BLaER1 treated with 17β-estradiol and CSF1 and Interleukin-3, amounts not matched to agents 10 nM and 100 nM (cell line): ENCODE data around the gene CKMT2.

ENCODE experiments used
- H3K27ac ChIP-seq, 11 experiments: shearing (Covaris generic); formaldehyde crosslinking; 2 replicates each; pipeline ENCODE4 v1.8.1; 2022
- H3K27me3 ChIP-seq, 11 experiments: shearing (Covaris generic); formaldehyde crosslinking; 2 replicates each; pipeline ENCODE4 v1.8.1; 2022
- H3K36me3 ChIP-seq, 11 experiments: shearing (Covaris generic); formaldehyde crosslinking; 2 replicates each; pipeline ENCODE4 v1.8.1; 2022
- H3K4me1 ChIP-seq, 10 experiments: shearing (Covaris generic); formaldehyde crosslinking; 2 replicates each; pipeline ENCODE4 v1.8.1; 2022
- H3K4me2 ChIP-seq, 11 experiments: shearing (Covaris generic); formaldehyde crosslinking; 2 replicates each; pipeline ENCODE4 v1.8.1; 2022
- H3K4me3 ChIP-seq, 10 experiments: shearing (Covaris generic); formaldehyde crosslinking; 2 replicates each; pipeline ENCODE4 v1.8.1; 2022
- H3K9ac ChIP-seq, 11 experiments: shearing (Covaris generic); formaldehyde crosslinking; 2 replicates each; pipeline ENCODE4 v1.8.1; 2022
- H3K9me3 ChIP-seq, 11 experiments: shearing (Covaris generic); formaldehyde crosslinking; replicated peaks in 1 of 11; 2 replicates each; pipeline ENCODE4 v1.8.1; 2022
- H4K20me1 ChIP-seq, 11 experiments: shearing (Covaris generic); formaldehyde crosslinking; 2 replicates each; pipeline ENCODE4 v1.8.1; 2022
- Cebpa-rat ChIP-seq, 11 experiments: shearing (Covaris generic); IDR thresholded peaks; 2 replicates each; pipeline ENCODE4 v1.8.1; 2022

CKMT2 gene

DNA sequence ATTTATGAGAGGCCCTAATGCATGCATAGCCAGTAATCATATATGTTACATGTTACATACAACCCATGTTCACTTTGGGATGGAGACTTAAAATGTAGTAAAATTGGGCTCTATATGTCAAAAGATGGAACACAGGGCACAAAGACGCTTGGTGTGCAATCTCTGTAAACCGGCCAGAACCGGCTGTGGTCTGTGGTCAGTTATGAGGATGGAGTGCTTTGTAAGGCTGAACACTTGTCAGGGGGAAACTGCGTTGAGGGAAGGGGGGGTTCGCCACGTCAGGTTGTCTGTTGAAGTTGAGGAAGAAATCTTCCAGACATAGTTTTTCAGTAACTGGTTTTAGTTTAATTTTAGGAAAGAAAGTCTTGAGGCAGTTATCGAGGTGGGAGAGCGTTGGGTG is 2.7 kb upstream of the CKMT2 start:
- Histone ChIP-seq H4K20me1 (no peaks in the 10 kb centered on the region), H3K27me3 (no peaks in the 10 kb centered on the region), H3K36me3 (0 out of 22 replicates have a peak, but pooled peaks cover 0 to 6% (median 0%) of the 10 kb centered on the region in 11 experiments), H3K4me3 (no peak overlapping the region), H3K9me3 (0 out of 22 replicates have a peak, but pooled peaks cover 0 to 5% (median 0%) of the 10 kb centered on the region in 11 experiments), H3K4me2 (no peak overlapping the region), H3K27ac (no peak overlapping the region), H3K9ac (no peak overlapping the region), H3K4me1 (peaks cover 12 to 15% (median 14%) of the 10 kb centered on the region in 10 experiments; a peak in 19 of 20 replicates)
- TF ChIP-seq Cebpa-rat (IDR thresholded peaks at IDR 0.05): no peak

- no peaks in the 10 kb centered on the region for H4K20me1 ChIP-seq
- H3K27ac ChIP-seq: no peak overlapping the region
- no peak overlapping the region for H3K4me2 ChIP-seq
- 0 out of 22 replicates have a peak, but pooled peaks cover 0 to 5% (median 0%) of the 10 kb centered on the region in 11 experiments for H3K9me3 ChIP-seq
- peaks cover 12 to 23% (median 19%) of the 10 kb centered on the region in 10 experiments; a peak in 19 of 20 replicates for H3K4me1 ChIP-seq
- H3K36me3 ChIP-seq: 0 out of 22 replicates have a peak, but pooled peaks cover 0 to 6% (median 0%) of the 10 kb centered on the region in 11 experiments
- no peaks in the 10 kb centered on the region for H3K27me3 ChIP-seq
- H3K4me3 ChIP-seq: no peak overlapping the region
- TF ChIP-seq Cebpa-rat (IDR thresholded peaks at IDR 0.05): no peak
- H3K9ac ChIP-seq: no peak overlapping the region
These were observed 550 bp upstream of the CKMT2 start for GRCh38 chr5:81232464-81233079.

DNA sequence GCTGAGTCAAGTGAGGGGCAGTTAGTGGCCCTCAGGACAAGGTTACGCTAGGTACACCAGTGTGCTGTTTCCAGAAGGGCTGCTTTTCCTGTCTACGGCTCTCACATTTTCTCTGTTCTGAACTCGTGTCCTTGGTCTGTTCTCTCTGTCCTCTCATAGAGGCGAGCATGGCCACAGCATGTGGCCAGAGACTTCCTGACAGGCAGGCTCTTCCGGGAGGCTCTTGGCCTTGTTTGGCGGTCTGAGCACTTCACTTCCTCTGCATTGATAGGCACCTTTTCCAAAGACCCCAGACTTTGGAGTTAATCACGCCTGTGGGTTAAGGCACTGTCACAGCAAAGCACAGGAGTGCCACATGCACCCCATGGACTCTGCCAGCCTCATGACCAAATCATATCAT is 1.2 kb downstream of the CKMT2 start:
- Histone ChIP-seq H3K9ac (0 out of 22 replicates have a peak overlapping the region, but pooled peaks of 1 of the 11 experiments have one; percentile 39), H3K4me2 (peak overlapping the region in 10 of 11 experiments; percentile 28 to 84 (median 68); a peak in 19 of 22 replicates), H3K27me3 (no peaks in the 10 kb centered on the region), H4K20me1 (no peaks in the 10 kb centered on the region), H3K9me3 (0 out of 22 replicates have a peak, but pooled peaks cover 0 to 5% (median 0%) of the 10 kb centered on the region in 11 experiments), H3K36me3 (0 out of 22 replicates have a peak, but pooled peaks cover 0 to 6% (median 0%) of the 10 kb centered on the region in 11 experiments), H3K4me1 (peaks cover 12 to 23% (median 19%) of the 10 kb centered on the region in 10 experiments; a peak in 19 of 20 replicates), H3K27ac (peak overlapping the region in 9 of 11 experiments; percentile 2 to 70 (median 54); a peak in 14 of 22 replicates), H3K4me3 (no peak overlapping the region)
- TF ChIP-seq Cebpa-rat (IDR thresholded peaks at IDR 0.05): no peak

DNA sequence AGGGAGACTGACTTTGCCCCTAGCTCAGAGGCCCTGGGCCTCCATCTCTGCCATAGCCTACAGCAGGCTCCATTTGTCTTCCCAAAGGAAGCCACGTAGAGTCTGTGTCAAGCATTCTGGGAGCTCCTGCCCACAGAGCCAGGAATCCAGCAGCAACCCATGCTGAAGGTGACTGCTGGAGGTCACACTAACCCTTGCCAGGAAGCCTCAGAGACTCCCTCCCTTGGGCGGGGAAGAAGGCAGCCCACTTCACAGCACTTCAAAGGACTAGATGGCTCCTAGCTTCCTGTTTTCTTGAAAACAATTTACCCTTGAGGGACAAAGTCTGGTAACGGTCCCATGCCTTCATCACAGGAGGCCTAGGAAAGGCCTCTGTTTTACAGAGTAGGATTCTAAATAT is 1.7 kb downstream of the CKMT2 start:
- Histone ChIP-seq H3K27ac (peak overlapping the region in 9 of 11 experiments; percentile 2 to 70 (median 54); a peak in 15 of 22 replicates), H3K36me3 (0 out of 22 replicates have a peak, but pooled peaks cover 0 to 6% (median 0%) of the 10 kb centered on the region in 11 experiments), H3K4me1 (peaks cover 12 to 23% (median 19%) of the 10 kb centered on the region in 10 experiments; a peak in 19 of 20 replicates), H3K9me3 (0 out of 22 replicates have a peak, but pooled peaks cover 0 to 5% (median 0%) of the 10 kb centered on the region in 11 experiments), H3K4me3 (no peak overlapping the region), H3K9ac (peak overlapping the region in 3 of 11 experiments; percentile 3 to 39 (median 34); a peak in 4 of 22 replicates), H4K20me1 (no peaks in the 10 kb centered on the region), H3K27me3 (no peaks in the 10 kb centered on the region), H3K4me2 (peak overlapping the region; percentile 10 to 84 (median 67); a peak in 20 of 22 replicates)
- TF ChIP-seq Cebpa-rat (IDR thresholded peaks at IDR 0.05): no peak

DNA sequence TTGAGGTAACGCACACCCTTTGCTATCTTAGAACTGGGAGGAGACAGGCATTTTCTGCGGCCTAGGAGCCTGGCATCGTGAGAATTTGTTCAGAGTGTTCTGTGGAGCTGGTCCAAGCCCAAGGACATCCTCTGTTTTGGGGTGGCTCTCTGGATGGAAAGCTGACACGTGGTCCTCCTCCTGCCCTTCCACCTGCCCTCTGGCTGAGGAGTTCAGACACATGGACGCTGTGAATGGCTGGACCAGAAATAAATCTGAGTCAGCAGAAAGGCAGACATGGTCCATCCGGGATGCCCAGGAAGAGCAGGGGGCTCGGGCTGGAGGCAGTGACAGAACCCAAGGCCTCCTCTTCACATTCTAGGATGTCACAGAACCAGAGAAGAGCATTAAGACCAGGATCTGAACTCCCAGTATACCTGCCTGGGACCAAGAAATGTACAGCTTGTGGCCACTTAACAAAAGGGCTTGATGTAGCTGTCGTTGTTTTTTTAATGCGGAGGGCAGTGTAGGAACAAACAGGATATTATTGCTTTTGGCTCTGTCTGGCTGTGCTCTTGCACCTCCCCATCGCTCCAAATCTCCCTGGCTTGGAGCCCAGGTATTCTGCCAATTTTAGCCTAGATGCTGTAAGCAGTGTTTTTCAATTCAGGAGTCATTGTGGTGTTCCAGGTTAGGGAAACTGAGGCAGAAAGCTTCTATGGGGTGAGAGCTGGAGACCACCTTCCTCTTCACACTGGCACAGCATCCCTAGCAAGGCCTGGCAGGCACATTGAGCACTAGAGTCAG is 2.4 kb downstream of the CKMT2 start:
- Histone ChIP-seq H3K9ac (peak overlapping the region in 3 of 11 experiments; percentile 3 to 39 (median 34); a peak in 4 of 22 replicates), H3K27me3 (no peaks in the 10 kb centered on the region), H3K9me3 (0 out of 22 replicates have a peak, but pooled peaks cover 0 to 5% (median 0%) of the 10 kb centered on the region in 11 experiments), H3K4me2 (peak overlapping the region; percentile 10 to 84 (median 67); a peak in 20 of 22 replicates), H3K4me3 (no peak overlapping the region), H3K36me3 (0 out of 22 replicates have a peak, but pooled peaks cover 0 to 6% (median 0%) of the 10 kb centered on the region in 11 experiments), H3K27ac (peak overlapping the region in 7 of 11 experiments; percentile 2 to 70 (median 45); a peak in 9 of 22 replicates), H3K4me1 (peaks cover 12 to 23% (median 19%) of the 10 kb centered on the region in 10 experiments; a peak in 19 of 20 replicates), H4K20me1 (no peaks in the 10 kb centered on the region)
- TF ChIP-seq Cebpa-rat (IDR thresholded peaks at IDR 0.05): no peak

- Histone ChIP-seq H3K27ac (no peak overlapping the region), H3K36me3 (no peaks in the 10 kb centered on the region), H4K20me1 (no peaks in the 10 kb centered on the region), H3K4me1 (peaks cover 12 to 27% (median 19%) of the 10 kb centered on the region in 10 experiments; a peak in 19 of 20 replicates), H3K4me3 (no peak overlapping the region), H3K9me3 (0 out of 22 replicates have a peak, but pooled peaks cover 0 to under 1% (median 0%) of the 10 kb centered on the region in 11 experiments), H3K4me2 (no peak overlapping the region), H3K9ac (no peak overlapping the region), H3K27me3 (no peaks in the 10 kb centered on the region)
- TF ChIP-seq Cebpa-rat (IDR thresholded peaks at IDR 0.05): no peak
These were observed 5.3 kb downstream of the CKMT2 start for GRCh38 chr5:81238460-81238859.

- TF ChIP-seq Cebpa-rat (IDR thresholded peaks at IDR 0.05): no peak
- Histone ChIP-seq H3K4me3 (no peak overlapping the region), H3K27me3 (no peaks in the 10 kb centered on the region)
These were observed 6.5 kb downstream of the CKMT2 start for GRCh38 chr5:81239613-81240012.

DNA sequence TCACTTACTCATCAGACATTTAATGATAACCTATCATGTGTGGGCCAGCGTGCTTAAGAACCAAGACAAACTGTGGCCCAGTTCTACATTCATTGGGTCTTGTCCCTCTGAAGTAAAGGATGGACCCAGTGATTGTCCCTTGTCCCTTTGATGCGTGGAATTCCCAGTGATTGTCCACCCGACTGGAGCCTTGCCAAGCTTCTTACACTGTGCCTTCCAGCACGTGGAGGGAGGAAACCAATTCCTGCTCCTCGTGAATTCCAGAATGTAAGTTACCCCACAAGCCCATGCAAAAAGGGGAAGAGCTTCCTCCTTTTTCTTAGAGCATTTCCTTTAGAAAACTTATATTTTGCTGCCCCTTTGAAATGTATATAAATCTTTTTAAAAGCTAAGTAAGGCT is 7.9 kb downstream of the CKMT2 start:
- H3K36me3 ChIP-seq: peaks cover 0 to 13% (median 0%) of the 10 kb centered on the region in 11 experiments; a peak in 2 of 22 replicates
- no peak for TF ChIP-seq Cebpa-rat (IDR thresholded peaks at IDR 0.05)
- H3K4me1 ChIP-seq: peaks cover 0 to 6% (median 0%) of the 10 kb centered on the region in 10 experiments; a peak in 6 of 20 replicates
- H3K4me2 ChIP-seq: no peak overlapping the region
- H3K27ac ChIP-seq: no peak overlapping the region
- no peak overlapping the region for H3K4me3 ChIP-seq
- no peaks in the 10 kb centered on the region for H3K9me3 ChIP-seq
- no peaks in the 10 kb centered on the region for H3K27me3 ChIP-seq
- H3K9ac ChIP-seq: no peak overlapping the region
- H4K20me1 ChIP-seq: no peaks in the 10 kb centered on the region; a peak in 1 of 22 replicates

More at GRCh38 chr5:81239613-81240012, 6.5 kb downstream of the CKMT2 start:
- Histone ChIP-seq H3K9ac (no peak overlapping the region), H3K4me2 (no peak overlapping the region), H3K4me1 (peaks cover 8 to 20% (median 13%) of the 10 kb centered on the region in 10 experiments; a peak in 19 of 20 replicates), H4K20me1 (no peaks in the 10 kb centered on the region), H3K27ac (no peak overlapping the region), H3K9me3 (no peaks in the 10 kb centered on the region), H3K36me3 (no peaks in the 10 kb centered on the region)
